HG02973 (cell line): Measurements from ENCODE around the gene CD46.
"Not testable (repeated sequence)": the region's sequence is repeated elsewhere in the genome, so short reads cannot be mapped to it uniquely, and the experiment has no call there.

Experiments used
- ATAC-seq: cut with Tn5 transposase; IDR thresholded peaks from one replicate; pipeline ENCODE4 v1.9.1; 2021; ENCODE audit warnings: moderate library complexity; ENCODE audit not compliant: unreplicated experiment

Gene CD46

DNA sequence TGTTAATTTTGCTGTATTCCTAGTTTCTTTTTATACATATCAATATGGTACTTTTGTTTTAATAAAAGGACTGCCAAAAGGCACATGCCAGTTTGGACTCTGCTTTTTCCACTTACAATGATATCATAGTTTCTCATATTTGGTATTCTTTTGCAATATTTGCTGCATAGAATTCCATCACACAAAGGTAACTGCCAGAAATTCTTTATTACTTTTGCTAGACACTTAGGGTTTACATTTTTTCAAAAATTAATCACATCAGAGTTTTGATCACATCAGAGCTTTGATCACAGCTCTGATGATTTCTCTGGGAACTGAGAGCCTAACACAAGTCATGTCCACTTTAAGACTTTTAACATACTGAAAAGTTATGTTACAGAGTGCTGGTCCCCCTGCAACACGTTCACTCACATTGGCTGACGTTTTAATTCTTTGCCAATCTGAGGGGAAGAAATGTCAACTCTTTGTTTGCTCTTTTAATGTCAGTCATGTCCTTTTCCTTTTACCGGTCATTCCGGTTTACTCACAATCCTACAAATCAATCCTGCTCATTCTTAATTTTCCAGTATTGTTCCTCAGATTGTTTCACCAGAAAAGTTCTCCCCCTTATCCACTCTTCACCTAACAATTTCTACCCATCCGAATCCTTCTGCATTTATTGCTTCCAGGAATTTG is 1.1 kb upstream of the CD46 start:
- no peak for ATAC-seq

DNA sequence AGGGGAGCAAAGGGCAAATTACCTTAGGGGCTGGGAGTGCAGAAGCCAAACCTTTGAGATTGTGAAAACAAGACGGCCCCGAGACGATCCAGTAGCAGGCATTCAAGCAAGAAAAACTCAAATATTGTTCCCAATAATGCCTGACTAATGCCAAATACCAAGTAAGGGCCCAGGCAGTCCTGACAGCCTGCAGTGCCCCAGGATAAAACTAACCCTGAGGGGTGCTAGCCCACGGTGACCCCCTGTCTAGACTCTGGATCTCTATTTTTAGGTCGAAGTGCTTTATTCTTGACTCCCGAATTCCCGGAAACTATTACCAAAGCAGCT is 428 bp upstream of the CD46 start:
- ATAC-seq: not testable (repeated sequence)

DNA sequence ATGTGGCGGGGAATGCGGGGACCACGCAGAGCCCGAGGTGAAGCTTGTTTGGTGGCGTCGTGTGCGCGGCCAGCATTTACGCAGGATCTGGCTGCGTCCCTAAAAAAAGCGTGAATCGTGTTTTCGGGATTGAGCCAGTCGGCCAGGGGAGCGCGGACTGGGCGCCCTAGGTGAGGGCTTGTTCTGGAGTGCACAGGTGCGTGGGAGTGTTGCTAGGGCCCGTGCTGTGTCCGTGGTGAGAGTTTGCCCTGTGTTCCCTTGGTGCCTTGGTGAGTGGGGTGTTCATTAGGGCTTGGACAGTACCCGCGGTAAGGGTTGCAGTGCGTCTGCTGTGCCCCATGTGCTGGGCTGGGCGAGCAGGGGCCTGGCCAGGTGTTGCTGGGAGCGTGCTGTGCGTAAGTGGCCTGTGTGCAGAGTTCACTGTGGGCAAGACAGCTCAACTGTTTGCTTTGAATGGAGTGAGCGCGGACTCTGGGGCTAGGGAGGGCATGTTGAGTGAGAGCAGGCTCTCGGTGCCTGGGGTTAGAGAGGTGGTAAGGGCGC is 673 bp downstream of the CD46 start:
- ATAC-seq: peak; percentile 26

- no peak for ATAC-seq
Measured at GRCh38 chr1:207753611-207754010, 1.8 kb downstream of the CD46 start.

GRCh38 chr1:207754011-207754410 is 2.2 kb downstream of the CD46 start:
- ATAC-seq: no peak

DNA sequence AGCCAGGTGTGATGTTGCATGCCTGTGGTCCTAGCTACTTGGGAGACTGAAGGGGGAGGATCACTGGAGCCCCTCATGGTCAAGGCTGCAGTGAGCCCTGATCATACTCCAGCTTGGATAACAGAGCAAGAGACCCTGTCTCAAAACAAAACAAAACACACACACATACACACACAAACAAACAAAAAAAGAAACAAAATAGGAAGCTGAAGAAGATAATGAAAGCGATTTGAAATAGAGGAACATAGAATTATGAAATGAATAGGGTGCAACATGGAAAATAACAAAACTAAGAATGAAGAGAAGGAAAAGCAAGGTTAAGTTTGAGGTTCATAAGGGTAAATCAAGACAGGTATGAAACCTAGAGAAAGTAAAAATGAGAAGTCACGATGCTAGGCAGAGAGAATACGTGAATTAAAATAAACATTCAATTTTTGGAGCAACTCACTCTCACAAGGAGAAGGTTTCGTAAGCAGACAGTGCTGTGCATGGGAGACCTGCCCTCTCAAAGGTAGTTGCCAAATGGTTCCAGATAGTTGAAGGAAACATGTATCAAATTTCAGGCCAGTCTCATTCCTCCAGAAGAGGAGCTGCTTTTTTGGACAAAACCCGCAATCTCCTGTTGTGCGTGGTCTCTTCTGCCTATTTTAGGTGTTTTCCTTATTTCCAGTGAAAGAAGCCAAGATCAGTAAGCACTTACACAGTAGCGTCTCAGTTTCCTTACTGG is 3.3 kb downstream of the CD46 start:
- no peak for ATAC-seq

DNA sequence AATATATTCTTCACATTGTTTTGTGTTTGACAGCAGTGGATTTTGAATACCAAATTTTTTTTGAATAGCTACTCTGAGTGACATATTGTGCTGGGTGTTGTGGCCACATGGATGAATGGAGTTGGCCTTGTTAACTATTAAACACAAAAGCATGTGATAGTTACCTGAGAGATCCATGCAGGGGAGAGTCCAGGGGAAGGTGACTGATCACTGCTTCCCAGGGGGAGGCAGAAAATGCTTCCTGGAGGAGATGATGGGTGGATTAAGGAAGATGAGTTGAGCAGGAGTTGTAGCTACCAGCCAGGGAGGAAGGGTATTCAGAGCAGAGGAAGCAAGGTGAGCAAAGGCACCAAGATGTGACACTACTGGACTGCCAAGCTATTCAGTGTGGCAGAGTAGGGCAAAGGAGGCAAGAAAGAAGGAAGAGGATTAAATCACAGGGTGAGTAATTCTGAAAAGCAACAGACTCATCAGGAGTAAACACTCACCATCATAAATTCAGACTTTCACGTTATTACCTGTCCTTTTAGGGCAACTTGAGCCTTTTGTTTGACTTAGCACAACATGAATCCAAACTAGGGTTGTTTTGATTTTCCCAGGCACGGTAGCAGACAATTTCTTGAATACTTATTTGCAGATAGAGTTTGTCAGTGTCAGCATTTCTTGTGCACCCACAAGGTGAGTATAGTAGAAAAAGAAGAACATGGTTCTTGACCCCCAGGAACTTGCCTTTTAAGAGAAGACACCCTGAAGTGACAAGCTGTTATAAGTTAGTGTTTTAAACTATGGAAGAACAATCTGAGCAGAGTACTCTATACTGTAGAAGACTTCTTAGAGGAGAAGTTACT is 4.2 kb downstream of the CD46 start:
- ATAC-seq: no peak

GRCh38 chr1:207762622-207763021 is 10.8 kb downstream of the CD46 start:
- no peak for ATAC-seq

DNA sequence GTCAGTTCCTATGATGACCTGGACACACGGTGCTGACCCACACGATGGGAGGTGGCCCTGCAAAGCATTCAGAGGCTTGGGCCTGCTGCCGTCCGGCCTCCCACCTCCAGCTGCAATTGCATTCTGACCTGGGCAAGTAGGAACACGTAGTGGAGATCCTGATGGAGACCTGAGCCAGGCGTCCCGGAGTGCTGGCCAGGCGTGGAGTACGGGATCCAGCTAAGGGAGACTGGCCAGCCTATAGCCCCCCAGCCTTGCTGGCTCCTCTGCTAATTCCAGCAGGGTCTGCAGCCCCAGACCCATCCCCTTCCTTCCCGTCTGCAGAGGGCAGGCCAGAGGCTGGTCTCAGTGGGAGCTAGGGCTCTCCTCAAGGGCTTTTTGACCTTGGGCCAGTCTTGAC is 11.2 kb downstream of the CD46 start:
- no peak for ATAC-seq

GRCh38 chr1:207763972-207764371 is 12.1 kb downstream of the CD46 start:
- ATAC-seq: no peak

- ATAC-seq: no peak
Measured at GRCh38 chr1:207766569-207766968, 14.7 kb downstream of the CD46 start.

DNA sequence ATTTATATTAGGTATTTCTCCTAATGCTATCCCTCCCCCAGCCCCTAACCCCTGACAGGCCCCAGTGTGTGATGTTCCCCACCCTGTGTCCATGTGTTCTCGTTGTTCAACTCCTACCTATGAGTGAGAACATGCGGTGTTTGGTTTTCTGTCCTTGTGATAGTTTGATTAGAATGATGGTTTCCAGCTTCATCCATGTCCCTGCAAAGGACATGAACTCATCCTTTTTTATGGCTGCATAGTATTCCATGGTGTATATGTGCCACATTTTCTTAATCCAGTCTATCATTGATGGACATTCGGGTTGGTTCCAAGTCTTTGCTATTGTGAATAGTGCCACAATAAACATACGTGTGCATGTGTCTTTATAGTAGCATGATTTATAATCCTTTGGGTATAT is 18.7 kb downstream of the CD46 start:
- ATAC-seq: not testable (repeated sequence)

- not testable (repeated sequence) for ATAC-seq
Measured at GRCh38 chr1:207776045-207776444, 24.2 kb downstream of the CD46 start.

DNA sequence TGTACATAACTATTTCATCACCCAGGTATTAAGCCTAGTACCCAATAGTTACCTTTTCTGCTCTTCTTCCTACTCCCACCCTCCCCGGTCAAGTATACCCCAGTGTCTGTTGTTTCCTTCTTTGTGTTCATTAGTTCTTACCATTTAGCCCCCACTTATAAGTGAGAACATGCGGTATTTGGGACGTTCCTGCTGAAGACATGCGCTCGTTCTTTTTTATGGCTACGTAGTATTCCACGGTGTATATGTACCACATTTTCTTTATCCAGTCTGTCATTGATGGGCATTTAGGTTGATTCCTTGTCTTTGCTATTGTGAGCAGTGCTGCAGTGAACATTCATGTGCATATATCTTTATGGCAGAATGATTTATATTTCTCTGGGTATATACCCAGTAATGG is 25.6 kb downstream of the CD46 start:
- ATAC-seq: not testable (repeated sequence)

DNA sequence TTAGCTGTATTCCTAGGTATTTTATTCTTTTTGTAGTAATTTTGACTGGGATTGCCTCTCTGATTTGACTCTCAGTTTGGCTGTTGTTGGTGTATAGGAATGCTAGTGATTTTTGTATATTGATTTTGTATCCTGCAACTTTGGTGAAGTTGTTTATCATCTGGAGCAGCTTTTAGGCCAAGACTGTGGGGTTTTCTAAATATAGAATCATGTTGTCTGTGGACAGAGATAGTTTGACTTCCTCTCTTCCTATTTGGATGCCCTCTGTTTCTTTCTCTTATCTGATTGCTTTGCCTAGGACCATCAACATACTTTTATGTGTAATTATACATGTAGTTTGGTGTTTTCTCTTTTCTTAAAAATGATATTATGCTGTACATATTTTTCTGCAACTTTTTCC is 27.2 kb downstream of the CD46 start:
- no peak for ATAC-seq

- ATAC-seq: no peak
Measured at GRCh38 chr1:207781312-207781711, 29.5 kb downstream of the CD46 start.

GRCh38 chr1:207787776-207788175 is 35.9 kb downstream of the CD46 start:
- ATAC-seq: no peak

DNA sequence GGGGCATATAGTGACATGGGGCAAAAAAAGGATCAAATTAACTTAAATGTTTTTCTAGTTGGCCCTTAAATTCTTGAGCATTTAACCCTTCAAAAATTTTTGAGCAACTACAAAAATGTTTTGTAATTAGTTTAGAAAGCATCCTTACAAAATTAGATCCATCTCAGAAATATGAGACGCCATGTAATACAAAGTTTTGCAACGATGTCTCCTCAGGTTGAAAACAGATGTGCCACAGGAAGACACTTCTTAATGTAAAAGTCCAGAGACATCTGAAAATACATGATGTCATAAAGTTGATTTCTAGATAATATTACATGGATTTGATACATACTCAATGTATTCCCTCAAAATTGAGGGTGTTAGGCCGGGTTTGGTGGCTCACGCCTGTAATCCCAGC is 37.5 kb downstream of the CD46 start:
- ATAC-seq: no peak

- no peak for ATAC-seq
Measured at GRCh38 chr1:207789792-207790787, 38.2 kb downstream of the CD46 start.

DNA sequence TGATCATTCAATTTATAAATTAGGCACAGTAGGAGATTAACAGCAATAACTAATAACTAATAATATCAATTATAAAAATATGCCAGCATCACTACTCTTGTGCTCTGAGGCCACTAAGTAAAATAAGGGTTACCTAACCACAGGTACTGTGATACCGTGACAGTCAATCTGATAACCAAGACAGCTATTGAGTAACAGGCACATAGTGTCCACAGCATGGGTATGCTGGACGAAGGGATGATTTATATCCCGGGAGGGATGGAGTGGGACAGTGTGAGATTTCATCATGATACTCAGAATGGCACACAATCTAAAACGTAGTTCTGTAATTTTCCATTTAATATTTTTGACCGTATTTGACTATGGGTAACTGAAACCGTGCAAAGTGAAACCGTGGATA is 39.4 kb downstream of the CD46 start:
- no peak for ATAC-seq
